Colonic mucosa (tissue), 4 donors: Measurements from ENCODE around the gene THAP6. TPM values are rescaled to one million over a fixed set of nuclear protein-coding genes. Genes with fewer than 3 reads are reported as not detected.

Experiments
- DNase-seq: peaks from one replicate; pipeline ENCODE4 v3.0.0-alpha.2; 2020
- H3K27ac ChIP-seq: fragments of 200-600 bp; one replicate; pipeline ENCODE4 v1.8.0; 2021
- H3K27me3 ChIP-seq: fragments of 200-600 bp; one replicate; pipeline ENCODE4 v1.8.0; 2021
- H3K36me3 ChIP-seq: fragments of 200-600 bp; one replicate; pipeline ENCODE4 v1.8.0; 2021
- H3K4me1 ChIP-seq: fragments of 200-600 bp; one replicate; pipeline ENCODE4 v1.8.0; 2021; ENCODE audit warnings: mild to moderate bottlenecking
- H3K4me3 ChIP-seq: fragments of 200-600 bp; one replicate; pipeline ENCODE4 v1.8.0; 2021
- H3K9ac ChIP-seq, 2 donors: one replicate each; pipeline ENCODE4 v1.7.0; 2013; ENCODE audit warnings: control low read depth in 2 of 2, low read depth in 2 of 2, low read length in 2 of 2
- H3K9me3 ChIP-seq: fragments of 200-600 bp; one replicate; pipeline ENCODE4 v1.8.0; 2021
- CTCF ChIP-seq: fragments of 200-600 bp; IDR thresholded peaks from one replicate; pipeline ENCODE4 v1.8.0; 2022; ENCODE audit warnings: antibody characterized with exemption, mild to moderate bottlenecking
- intact Hi-C: fragments of 100-400 bp; cut with DNase I; formaldehyde crosslinking; loops from one replicate; pipeline ENCODE4 v1.14.1; 2022
- total RNA-seq, 2 donors: library from RNA; stranded (reverse); fragmentation: NEBNext Ultra II Directional in 1 of 2; extraction: Animal tissue kit (Norgen Biotek cat#: 25700) in 1 of 2; gene quantifications; one replicate each; pipeline ENCODE4 v1.2.1, GENCODE V29; 2021
- donor health status: healthy.
- donor health status: DM: no; HTN: no; CAD: no.
- donor health status: DM: no; HTN: no; CAD: no.

Gene THAP6
- total RNA-seq, 2 donors from 2014 or later, result 11.0 to 13.2 TPM

- Histone ChIP-seq H3K36me3 (no peaks in the 10 kb centered on the region), H3K27me3 (no peaks in the 10 kb centered on the region), H3K9ac (no peak overlapping the region), H3K4me3 (no peak overlapping the region), H3K27ac (no peak overlapping the region), H3K9me3 (no peaks in the 10 kb centered on the region), H3K4me1 (no peaks in the 10 kb centered on the region)
- no peak for TF ChIP-seq CTCF
- intact Hi-C loops, result no loop called here
- no peak for DNase-seq
Observed at GRCh38 chr4:75549019-75549418, 34.7 kb downstream of the THAP6 start.

- H3K9me3 ChIP-seq, result no peaks in the 10 kb centered on the region
- H3K9ac ChIP-seq, result no peak overlapping the region
- intact Hi-C loops, result no loop called here
- H3K4me1 ChIP-seq, result no peaks in the 10 kb centered on the region
- no peaks in the 10 kb centered on the region for H3K27me3 ChIP-seq
- TF ChIP-seq CTCF, result no peak
- no peak for DNase-seq
- no peak overlapping the region for H3K4me3 ChIP-seq
- no peak overlapping the region for H3K27ac ChIP-seq
- H3K36me3 ChIP-seq, result no peaks in the 10 kb centered on the region
Observed at GRCh38 chr4:75552452-75552851, 38.2 kb downstream of the THAP6 start.

GRCh38 chr4:75555294-75556164 lies 41.3 kb downstream of the THAP6 start, which contains the start of gene ODAPH:
Gene ODAPH (plus strand): TSS chr4:75556066. CDS start chr4:75556083, 17 bp downstream.
- no peak within 1 kb of the TSS for H3K27ac ChIP-seq
- intact Hi-C loops, result no loop called here

GRCh38 chr4:75557696-75558095 lies 43.4 kb downstream of the THAP6 start:
- no peak overlapping the region for H3K9ac ChIP-seq
- no peaks in the 10 kb centered on the region for H3K9me3 ChIP-seq
- no peak overlapping the region for H3K4me3 ChIP-seq
- DNase-seq, result no peak
- H3K4me1 ChIP-seq, result no peaks in the 10 kb centered on the region
- TF ChIP-seq CTCF, result no peak
- H3K36me3 ChIP-seq, result no peaks in the 10 kb centered on the region
- intact Hi-C loops, result no loop called here
- no peaks in the 10 kb centered on the region for H3K27me3 ChIP-seq
- no peak overlapping the region for H3K27ac ChIP-seq

More at GRCh38 chr4:75555294-75556164, 41.3 kb downstream of the THAP6 start, which contains the start of gene ODAPH:
- Histone ChIP-seq H3K36me3 (no peaks in the 10 kb centered on the region), H3K9ac (no peak within 1 kb of the TSS), H3K9me3 (no peaks in the 10 kb centered on the region), H3K4me1 (no peaks in the 10 kb centered on the region), H3K4me3 (no peak within 1 kb of the TSS), H3K27me3 (no peaks in the 10 kb centered on the region)
- no peak for TF ChIP-seq CTCF
- DNase-seq, result no peak

GRCh38 chr4:75561789-75562188 lies 47.5 kb downstream of the THAP6 start:
- H3K27ac ChIP-seq, result no peak overlapping the region
- no peaks in the 10 kb centered on the region for H3K27me3 ChIP-seq
- H3K9ac ChIP-seq, result no peak overlapping the region
- no peaks in the 10 kb centered on the region for H3K4me1 ChIP-seq
- intact Hi-C loops, result no loop called here
- no peaks in the 10 kb centered on the region for H3K9me3 ChIP-seq
- TF ChIP-seq CTCF, result no peak
- DNase-seq, result no peak
- H3K36me3 ChIP-seq, result no peaks in the 10 kb centered on the region
- no peak overlapping the region for H3K4me3 ChIP-seq
